Activated naive CD4-positive, alpha-beta T cell treated with anti-CD3 and anti-CD28 coated beads for 36 hours (primary cell): ENCODE data around the gene RPS19. TPM values are rescaled to one million over a fixed set of nuclear protein-coding genes. Genes with fewer than 3 reads are reported as not detected.

Source experiments
- CTCF ChIA-PET: fragments of 350-600 bp; sonication (Branson Sonifier 250); formaldehyde crosslinking; loops from one replicate; lab custom pipeline; 2021; ENCODE audit warnings: antibody characterized with exemption; lab: Charles Lee
- DNase-seq: peaks from one replicate; pipeline ENCODE4 v3.0.0-alpha.2; 2020
- H3K27ac Mint-ChIP-seq: one replicate; pipeline ENCODE4 v1.8.0; 2021; ENCODE audit warnings: mild to moderate bottlenecking, mixed read lengths
- H3K27me3 Mint-ChIP-seq: one replicate; pipeline ENCODE4 v1.8.0; 2021; ENCODE audit warnings: low read depth, mixed read lengths
- H3K36me3 Mint-ChIP-seq: one replicate; pipeline ENCODE4 v1.8.0; 2021; ENCODE audit warnings: low read depth, mixed read lengths
- H3K4me1 Mint-ChIP-seq: one replicate; pipeline ENCODE4 v1.8.0; 2021; ENCODE audit warnings: low read depth, mixed read lengths
- H3K4me3 Mint-ChIP-seq: one replicate; pipeline ENCODE4 v1.8.0; 2021; ENCODE audit warnings: mild to moderate bottlenecking, moderate library complexity, mixed read lengths
- H3K9me3 Mint-ChIP-seq: one replicate; pipeline ENCODE4 v1.8.0; 2021; ENCODE audit warnings: mixed read lengths
- intact Hi-C: fragments of 100-400 bp; cut with micrococcal nuclease; formaldehyde crosslinking; loops from one replicate; pipeline ENCODE4 v1.15.1; 2023
- total RNA-seq, 2 experiments: library from RNA; stranded (reverse); gene quantifications; one replicate each; pipeline ENCODE4 v1.2.3, GENCODE V29; 2021

Gene RPS19
- total RNA-seq, 2 experiments from 2014 or later = 4,092 to 4,109 TPM

- intact Hi-C loops = loop anchor here (10.0 kb wide), 4 partner anchors 328 to 528 kb away; partner anchors contain the start of genes DEDD2, GSK3A and TGFB1
- Mint-ChIP-seq H3K27me3 (no peaks in the 10 kb centered on the region), H3K4me1 (peaks cover 56% of the 10 kb centered on the region), H3K36me3 (peaks cover 8% of the 10 kb centered on the region), H3K4me3 (peak within 1 kb of the TSS; percentile 93), H3K9me3 (no peaks in the 10 kb centered on the region), H3K27ac (peak within 1 kb of the TSS; percentile 92)
- CTCF ChIA-PET = interaction anchor here (0.6 to 6.0 kb wide), 3 partner anchors 9 to 550 kb away, joined by 4 to 68 read pairs (median 4); partner anchors contain the start of gene CD79A
- DNase-seq = peak; percentile 70
Observed at GRCh38 chr19:41882568-41883462, 22.8 kb downstream of the RPS19 start, which contains the start of gene ARHGEF1. Gene ARHGEF1 (plus strand): TSS chr19:41883184. CDS start chr19:41888083, 4,899 bp downstream.

- Mint-ChIP-seq H3K9me3 (no peaks in the 10 kb centered on the region), H3K27ac (peak overlapping the region; percentile 92), H3K4me1 (peaks cover 56% of the 10 kb centered on the region), H3K4me3 (peak overlapping the region; percentile 90), H3K27me3 (no peaks in the 10 kb centered on the region), H3K36me3 (peaks cover 14% of the 10 kb centered on the region)
- no peak for DNase-seq
- CTCF ChIA-PET = interaction anchor here (6.0 kb wide), 1 partner anchor 9 kb away, joined by 68 read pairs; the partner anchor contains the start of gene CD79A
- intact Hi-C loops = loop anchor here (10.0 kb wide), 4 partner anchors 329 to 529 kb away; partner anchors contain the start of genes DEDD2, GSK3A and TGFB1
Observed at GRCh38 chr19:41883463-41883820, 23.4 kb downstream of the RPS19 start.

- H3K27ac Mint-ChIP-seq = peak overlapping the region; percentile 92
- no peaks in the 10 kb centered on the region for H3K27me3 Mint-ChIP-seq
- H3K36me3 Mint-ChIP-seq = peaks cover 19% of the 10 kb centered on the region
- CTCF ChIA-PET = interaction anchor here (6.0 kb wide), 1 partner anchor 10 kb away, joined by 68 read pairs; the partner anchor contains the start of gene CD79A
- H3K4me3 Mint-ChIP-seq = peak overlapping the region; percentile 90
- H3K9me3 Mint-ChIP-seq = no peaks in the 10 kb centered on the region
- peaks cover 54% of the 10 kb centered on the region for H3K4me1 Mint-ChIP-seq
- DNase-seq = peak; percentile 91
- intact Hi-C loops = loop anchor here (10.0 kb wide), 4 partner anchors 329 to 529 kb away; partner anchors contain the start of genes DEDD2, GSK3A and TGFB1
Observed at GRCh38 chr19:41883821-41884733, 24.0 kb downstream of the RPS19 start.

- Mint-ChIP-seq H3K27ac (peak overlapping the region; percentile 91), H3K4me1 (peaks cover 73% of the 10 kb centered on the region), H3K9me3 (no peaks in the 10 kb centered on the region), H3K27me3 (no peaks in the 10 kb centered on the region), H3K4me3 (peak overlapping the region; percentile 90), H3K36me3 (peaks cover 29% of the 10 kb centered on the region)
- peak; percentile 79 for DNase-seq
- CTCF ChIA-PET = interaction anchor here (0.5 to 6.0 kb wide), 14 partner anchors 12 to 96 kb away, joined by 3 to 68 read pairs (median 6); partner anchors contain the start of genes CD79A and ERFL
- intact Hi-C loops = loop anchor here (1.0 to 10.0 kb wide), 10 partner anchors 12 to 532 kb away; partner anchors contain the start of genes DEDD2, GSK3A and TGFB1
Observed at GRCh38 chr19:41886761-41887710, 27.0 kb downstream of the RPS19 start.

- intact Hi-C loops = loop anchor here (1.0 to 10.0 kb wide), 10 partner anchors 13 to 533 kb away; partner anchors contain the start of genes DEDD2, GSK3A and TGFB1
- CTCF ChIA-PET = interaction anchor here (1.0 to 4.0 kb wide), 8 partner anchors 12 to 69 kb away, joined by 3 to 19 read pairs (median 7); partner anchors contain the start of genes ERFL and RPS19
- H3K4me3 Mint-ChIP-seq = peak overlapping the region; percentile 90
- no peaks in the 10 kb centered on the region for H3K9me3 Mint-ChIP-seq
- peak overlapping the region; percentile 91 for H3K27ac Mint-ChIP-seq
- peaks cover 30% of the 10 kb centered on the region for H3K36me3 Mint-ChIP-seq
- H3K27me3 Mint-ChIP-seq = no peaks in the 10 kb centered on the region
- H3K4me1 Mint-ChIP-seq = peaks cover 70% of the 10 kb centered on the region
- peak; percentile 96 for DNase-seq
Observed at GRCh38 chr19:41887711-41888382, 27.8 kb downstream of the RPS19 start.

GRCh38 chr19:41888926-41889325 is 28.9 kb downstream of the RPS19 start:
- peaks cover 74% of the 10 kb centered on the region for H3K4me1 Mint-ChIP-seq
- no peaks in the 10 kb centered on the region for H3K9me3 Mint-ChIP-seq
- intact Hi-C loops = loop anchor here (10.0 kb wide), 4 partner anchors 326 to 534 kb away; partner anchors contain the start of genes DEDD2, GSK3A and TGFB1

GRCh38 chr19:41889896-41890295 is 29.8 kb downstream of the RPS19 start:
- intact Hi-C loops = loop anchor here (10.0 kb wide), 4 partner anchors 325 to 535 kb away; partner anchors contain the start of genes DEDD2, GSK3A and TGFB1
- Mint-ChIP-seq H3K4me3 (no peak overlapping the region), H3K27ac (peak overlapping the region; percentile 6), H3K9me3 (no peaks in the 10 kb centered on the region), H3K36me3 (peaks cover 33% of the 10 kb centered on the region), H3K27me3 (no peaks in the 10 kb centered on the region), H3K4me1 (peaks cover 80% of the 10 kb centered on the region)
- CTCF ChIA-PET = interaction anchor here (0.6 to 4.0 kb wide), 7 partner anchors 12 to 69 kb away, joined by 3 to 19 read pairs (median 4); partner anchors contain the start of gene RPS19
- DNase-seq = no peak

More at GRCh38 chr19:41888926-41889325, 28.9 kb downstream of the RPS19 start:
- Mint-ChIP-seq H3K27ac (peak overlapping the region; percentile 91), H3K4me3 (peak overlapping the region; percentile 8), H3K27me3 (no peaks in the 10 kb centered on the region), H3K36me3 (peaks cover 30% of the 10 kb centered on the region)
- CTCF ChIA-PET = interaction anchor here (1.0 to 4.0 kb wide), 7 partner anchors 11 to 63 kb away, joined by 3 to 19 read pairs (median 6); partner anchors contain the start of gene RPS19
- no peak for DNase-seq

- no peaks in the 10 kb centered on the region for H3K9me3 Mint-ChIP-seq
- no peak for DNase-seq
- no peak overlapping the region for H3K4me3 Mint-ChIP-seq
- H3K27me3 Mint-ChIP-seq = no peaks in the 10 kb centered on the region
- peak overlapping the region; percentile 65 for H3K27ac Mint-ChIP-seq
- peaks cover 83% of the 10 kb centered on the region for H3K4me1 Mint-ChIP-seq
- intact Hi-C loops = no loop called here
- CTCF ChIA-PET = interaction anchor here (0.8 to 4.0 kb wide), 4 partner anchors 18 to 68 kb away, joined by 3 to 19 read pairs (median 7); no protein-coding TSS in a partner anchor
- H3K36me3 Mint-ChIP-seq = peaks cover 34% of the 10 kb centered on the region
Observed at GRCh38 chr19:41890936-41891335, 30.9 kb downstream of the RPS19 start.

GRCh38 chr19:41892173-41892902 is 32.3 kb downstream of the RPS19 start:
- Mint-ChIP-seq H3K9me3 (no peaks in the 10 kb centered on the region), H3K4me3 (no peak overlapping the region), H3K27me3 (no peaks in the 10 kb centered on the region), H3K36me3 (peaks cover 33% of the 10 kb centered on the region), H3K27ac (peak overlapping the region; percentile 24), H3K4me1 (peaks cover 74% of the 10 kb centered on the region)
- intact Hi-C loops = no loop called here
- CTCF ChIA-PET = interaction anchor here (2.1 kb wide), 1 partner anchor 42 kb away, joined by 11 read pairs; no protein-coding TSS in a partner anchor
- DNase-seq = no peak
